MCF 10A (cell line): ENCODE measurements around the gene LIG1. TPM values are rescaled to one million over a fixed set of nuclear protein-coding genes. Genes with fewer than 3 reads are reported as not detected.

Source experiments
- BruUV-seq: library from RNA; stranded (reverse); fragments of 400-500 nt; replicated peaks from 2 replicates; lab custom pipeline; 2021; lab: Mats Ljungman, UMichigan
- CTCF ChIA-PET: fragments of 300-600 bp; sonication (Branson Sonifier 250); formaldehyde crosslinking; extraction: SDS; loops from one replicate; lab custom pipeline; 2021; ENCODE audit warnings: antibody characterized with exemption, inconsistent platforms; lab: Yijun Ruan, JAX
- POLR2A ChIA-PET: fragments of 300-600, 350-650 bp; sonication (Branson Sonifier 250); formaldehyde crosslinking; extraction: SDS; loops from one replicate; lab custom pipeline; 2020; ENCODE audit warnings: antibody characterized with exemption, inconsistent platforms; lab: Yijun Ruan, JAX
- DNase-seq: peaks from one replicate; pipeline ENCODE4 v3.0.0-alpha.2; 2018; ENCODE audit not compliant: unreplicated experiment
- H3K27ac Mint-ChIP-seq: one replicate; pipeline ENCODE4 v1.8.0; 2022; ENCODE audit warnings: mild to moderate bottlenecking, low read depth, mixed read lengths; ENCODE audit not compliant: unreplicated experiment
- H3K27me3 Mint-ChIP-seq: one replicate; pipeline ENCODE4 v1.8.0; 2022; ENCODE audit warnings: mixed read lengths; ENCODE audit not compliant: insufficient read depth, unreplicated experiment
- H3K36me3 Mint-ChIP-seq: one replicate; pipeline ENCODE4 v1.8.0; 2022; ENCODE audit warnings: mild to moderate bottlenecking, moderate library complexity, mixed read lengths; ENCODE audit not compliant: insufficient read depth, unreplicated experiment
- H3K4me1 Mint-ChIP-seq: one replicate; pipeline ENCODE4 v1.8.0; 2022; ENCODE audit warnings: mixed read lengths; ENCODE audit not compliant: insufficient read depth, unreplicated experiment
- H3K4me3 Mint-ChIP-seq: one replicate; pipeline ENCODE4 v1.8.0; 2022; ENCODE audit warnings: mild to moderate bottlenecking, moderate library complexity, mixed read lengths; ENCODE audit not compliant: unreplicated experiment
- H3K9me3 Mint-ChIP-seq: one replicate; pipeline ENCODE4 v1.8.0; 2022; ENCODE audit warnings: mixed read lengths; ENCODE audit not compliant: unreplicated experiment
- intact Hi-C: fragments of 100-400 bp; cut with micrococcal nuclease; formaldehyde crosslinking; loops from 2 replicates; pipeline ENCODE4 v1.14.1; 2022
- total RNA-seq: library from RNA; stranded (reverse); gene quantifications from 2 replicates; pipeline ENCODE4 v1.2.3, GENCODE V29; 2022
- TF ChIP-seq, protein P1 (sequence below): fragments of 200-600 bp; IDR thresholded peaks from one replicate; pipeline ENCODE4 v1.8.0; 2022; ENCODE audit warnings: antibody characterized with exemption, mild to moderate bottlenecking; ENCODE audit not compliant: unreplicated experiment

Gene LIG1
- total RNA-seq, 1 experiment from 2014 or later, result 14.6 TPM

DNA sequence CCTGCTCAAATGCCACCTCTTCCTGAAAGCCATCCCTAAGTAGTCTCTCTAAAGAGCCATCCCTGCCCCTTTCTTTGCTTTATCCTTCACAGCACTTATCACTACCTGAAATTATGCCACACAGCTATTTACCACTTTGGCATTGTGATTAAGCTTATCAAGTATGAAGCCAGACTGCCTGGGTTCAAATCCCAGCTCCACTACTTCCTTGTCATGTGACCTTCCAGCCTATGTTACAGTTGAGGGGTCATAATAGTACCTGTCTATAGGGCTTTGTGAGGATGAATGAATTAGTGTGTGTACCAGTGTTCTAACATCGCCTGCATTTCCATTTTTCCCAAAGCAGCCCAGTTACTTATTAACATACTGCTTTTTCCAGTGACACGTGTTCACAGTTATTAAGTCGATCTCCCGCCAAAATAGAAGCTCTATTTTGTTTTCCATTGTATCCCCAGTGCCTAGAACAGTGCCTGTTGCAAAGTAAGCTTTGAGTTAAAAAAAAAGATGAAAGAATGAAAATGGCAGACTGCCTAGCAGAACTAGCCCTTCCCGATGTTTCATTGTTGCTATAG, 33.2 kb upstream of the LIG1 start:
- Mint-ChIP-seq H3K27ac (no peak overlapping the region), H3K27me3 (no peaks in the 10 kb centered on the region), H3K4me3 (no peak overlapping the region), H3K4me1 (no peaks in the 10 kb centered on the region), H3K36me3 (no peaks in the 10 kb centered on the region), H3K9me3 (no peaks in the 10 kb centered on the region)
- ChIA-PET CTCF (interaction anchor here (0.7 to 2.6 kb wide), 5 partner anchors 9 to 240 kb away, joined by 3 to 14 read pairs (median 6); no protein-coding TSS in a partner anchor), POLR2A (interaction anchor here (0.7 to 2.4 kb wide), 18 partner anchors 9 to 1190 kb away, joined by 3 to 21 read pairs (median 6); partner anchors contain the start of genes CARD8, PLA2G4C, SYNGR4 and TMEM143)
- BruUV-seq, result TSS peak; percentile 77
- DNase-seq, result no peak
- intact Hi-C loops, result no loop called here
- TF ChIP-seq, protein P1, sequence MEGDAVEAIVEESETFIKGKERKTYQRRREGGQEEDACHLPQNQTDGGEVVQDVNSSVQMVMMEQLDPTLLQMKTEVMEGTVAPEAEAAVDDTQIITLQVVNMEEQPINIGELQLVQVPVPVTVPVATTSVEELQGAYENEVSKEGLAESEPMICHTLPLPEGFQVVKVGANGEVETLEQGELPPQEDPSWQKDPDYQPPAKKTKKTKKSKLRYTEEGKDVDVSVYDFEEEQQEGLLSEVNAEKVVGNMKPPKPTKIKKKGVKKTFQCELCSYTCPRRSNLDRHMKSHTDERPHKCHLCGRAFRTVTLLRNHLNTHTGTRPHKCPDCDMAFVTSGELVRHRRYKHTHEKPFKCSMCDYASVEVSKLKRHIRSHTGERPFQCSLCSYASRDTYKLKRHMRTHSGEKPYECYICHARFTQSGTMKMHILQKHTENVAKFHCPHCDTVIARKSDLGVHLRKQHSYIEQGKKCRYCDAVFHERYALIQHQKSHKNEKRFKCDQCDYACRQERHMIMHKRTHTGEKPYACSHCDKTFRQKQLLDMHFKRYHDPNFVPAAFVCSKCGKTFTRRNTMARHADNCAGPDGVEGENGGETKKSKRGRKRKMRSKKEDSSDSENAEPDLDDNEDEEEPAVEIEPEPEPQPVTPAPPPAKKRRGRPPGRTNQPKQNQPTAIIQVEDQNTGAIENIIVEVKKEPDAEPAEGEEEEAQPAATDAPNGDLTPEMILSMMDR, result no peak

DNA sequence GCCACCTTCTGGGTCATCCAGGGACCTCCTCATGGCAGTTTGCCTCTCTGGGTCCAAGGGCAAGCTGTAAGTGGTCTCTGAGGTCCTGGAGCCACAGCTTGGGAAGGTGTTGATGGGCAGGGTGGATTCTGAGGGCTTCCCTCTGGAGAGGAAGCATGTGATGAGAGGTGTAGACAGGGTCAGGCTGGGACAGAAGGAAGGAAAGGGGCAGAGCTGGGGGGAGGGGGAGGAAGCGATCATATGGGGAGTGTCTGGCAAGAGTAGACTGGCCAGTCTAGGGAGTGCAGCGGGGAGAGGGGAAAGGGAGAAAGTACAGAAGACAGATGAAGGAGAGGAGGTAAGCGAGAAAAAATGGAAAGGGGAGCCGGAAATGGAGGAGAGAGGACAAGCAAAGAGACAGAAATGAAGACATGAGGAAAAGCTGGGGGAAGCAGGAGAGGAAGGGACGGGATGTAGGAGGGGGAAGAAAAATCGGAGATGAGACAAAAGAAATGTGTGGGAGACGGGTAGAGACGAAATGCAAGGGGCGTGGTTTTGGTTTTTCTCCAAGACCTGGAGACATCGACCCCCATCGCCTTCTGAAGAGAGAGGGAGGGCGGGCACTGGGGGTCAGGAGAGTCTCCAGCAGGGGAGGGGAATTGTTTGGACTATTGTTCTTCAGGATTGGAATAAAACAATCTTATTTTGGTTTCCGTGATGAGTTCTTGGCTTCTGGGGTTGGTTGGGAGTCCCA, 27.0 kb upstream of the LIG1 start:
- H3K27ac Mint-ChIP-seq, result no peak overlapping the region
- no peak overlapping the region for H3K4me3 Mint-ChIP-seq
- BruUV-seq, result no TSS peak
- no peaks in the 10 kb centered on the region for H3K9me3 Mint-ChIP-seq
- CTCF ChIA-PET, result no interaction called here
- TF ChIP-seq, protein P1, result no peak
- POLR2A ChIA-PET, result no interaction called here
- no peaks in the 10 kb centered on the region for H3K27me3 Mint-ChIP-seq
- DNase-seq, result no peak
- H3K4me1 Mint-ChIP-seq, result no peaks in the 10 kb centered on the region
- peaks cover 6% of the 10 kb centered on the region for H3K36me3 Mint-ChIP-seq
- intact Hi-C loops, result no loop called here

DNA sequence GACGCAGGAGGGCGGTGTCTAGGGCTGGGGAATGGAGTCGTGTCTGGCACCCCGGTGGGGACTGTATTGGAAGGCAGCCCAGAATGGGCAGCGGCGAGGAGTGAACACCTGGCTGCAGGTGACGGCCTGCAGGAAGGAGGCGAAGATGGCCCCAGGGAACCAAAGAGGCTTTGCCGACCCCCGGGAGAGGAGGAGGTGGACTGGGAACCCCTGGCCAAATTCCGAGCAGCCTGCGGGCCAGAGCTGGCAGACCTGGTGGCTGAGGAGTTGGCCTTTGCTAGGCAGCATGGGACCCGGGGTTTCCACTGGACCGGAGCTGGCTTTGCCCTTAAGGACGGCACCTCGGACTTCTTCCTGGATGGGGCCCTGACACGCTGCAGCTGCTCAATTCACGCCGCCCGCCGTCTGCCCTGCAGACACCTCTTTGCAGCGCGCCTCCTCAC, 26.2 kb upstream of the LIG1 start:
- BruUV-seq, result no TSS peak

More for the DNA sequence above, 26.2 kb upstream of the LIG1 start:
- DNase-seq, result no peak
- Mint-ChIP-seq H3K27ac (no peak overlapping the region), H3K4me1 (no peaks in the 10 kb centered on the region), H3K27me3 (no peaks in the 10 kb centered on the region), H3K9me3 (no peaks in the 10 kb centered on the region), H3K36me3 (peaks cover 6% of the 10 kb centered on the region), H3K4me3 (no peak overlapping the region)
- TF ChIP-seq, protein P1, result no peak
- POLR2A ChIA-PET, result no interaction called here
- CTCF ChIA-PET, result no interaction called here
- intact Hi-C loops, result no loop called here
